HG03108 (cell line): ENCODE data around the gene TNNI3.
"Not testable (repeated sequence)": the region's sequence is repeated elsewhere in the genome, so short reads cannot be mapped to it uniquely, and the experiment has no call there.

Experiments
- ATAC-seq: cut with Tn5 transposase; IDR thresholded peaks from one replicate; pipeline ENCODE4 v1.9.1; 2021; ENCODE audit warnings: moderate library complexity; ENCODE audit not compliant: unreplicated experiment

The TNNI3 gene

DNA sequence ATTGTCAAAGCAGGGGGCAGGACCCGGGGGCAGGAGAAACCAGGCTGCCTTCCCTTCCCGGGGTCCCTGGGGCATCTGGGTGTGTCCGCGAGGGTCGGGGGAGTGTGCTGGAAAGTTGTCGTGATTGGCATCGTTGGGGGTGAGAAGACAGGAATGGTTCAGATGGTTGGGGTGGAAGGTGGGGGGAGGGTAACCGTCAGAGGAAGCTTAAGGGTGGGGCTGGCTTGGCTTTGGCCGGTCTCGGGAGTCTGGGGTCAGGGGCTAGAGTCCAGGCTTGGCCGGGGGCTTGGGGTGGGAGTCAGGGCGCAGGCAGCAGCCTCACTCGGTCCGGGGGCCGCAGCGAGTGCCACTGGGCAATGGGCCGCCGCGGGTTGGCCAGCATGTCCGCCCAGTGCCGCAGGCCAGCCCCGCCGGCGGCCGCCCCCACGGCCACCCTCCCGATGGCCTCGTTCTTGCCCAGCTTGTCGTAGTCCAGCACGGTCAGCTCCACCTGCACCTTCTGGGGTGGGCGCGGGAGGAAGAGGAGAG, 15.7 kb upstream of the TNNI3 start:
- no peak for ATAC-seq

GRCh38 chr19:55172741-55173140, 15.2 kb upstream of the TNNI3 start:
- no peak for ATAC-seq

DNA sequence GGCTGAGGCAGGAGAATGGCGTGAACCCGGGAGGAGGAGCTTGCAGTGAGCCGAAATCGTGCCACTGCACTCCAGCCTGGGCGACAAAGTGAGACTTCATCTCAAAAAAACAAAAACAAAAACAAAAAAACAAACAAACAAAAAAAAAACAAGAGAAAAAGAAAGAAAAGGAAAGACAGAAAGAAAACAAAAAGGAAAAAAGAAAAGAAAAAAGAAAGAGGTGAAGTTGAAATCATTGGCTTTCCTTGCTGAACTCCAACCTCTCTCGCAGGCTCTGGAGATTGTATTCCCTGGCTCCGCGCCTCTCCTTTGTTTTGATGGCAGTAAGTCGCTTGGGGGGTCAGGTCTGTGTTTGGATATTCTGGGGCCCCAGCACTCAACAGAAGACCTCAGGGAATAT, 14.8 kb upstream of the TNNI3 start:
- ATAC-seq, result not testable (repeated sequence)

DNA sequence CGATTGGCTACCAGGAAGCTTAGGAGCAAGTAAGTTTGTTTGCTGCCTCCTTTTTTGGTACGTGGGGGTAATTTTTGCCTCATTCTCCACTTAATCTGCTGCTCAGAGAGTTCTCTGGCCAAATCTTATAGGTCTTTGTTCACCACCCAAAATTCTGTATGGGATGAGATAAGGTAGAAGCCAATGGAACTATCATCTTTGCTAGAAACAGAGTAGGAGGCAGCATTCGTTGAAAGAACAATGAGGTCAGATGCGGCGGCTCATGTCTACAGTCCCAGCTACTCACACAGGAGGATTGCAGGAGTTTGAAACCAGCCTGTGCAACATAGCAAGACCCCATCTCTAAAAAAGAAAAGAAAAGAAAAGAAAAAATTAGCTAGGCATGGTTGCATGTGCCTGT, 13.9 kb upstream of the TNNI3 start:
- no peak for ATAC-seq

GRCh38 chr19:55169136-55169535, 11.6 kb upstream of the TNNI3 start:
- ATAC-seq, result no peak

- peak; percentile 73 for ATAC-seq
Measured at GRCh38 chr19:55166530-55167268, 9.2 kb upstream of the TNNI3 start, which contains the start of gene DNAAF3. Gene DNAAF3, minus strand, starts transcription at chr19:55166613. Its CDS starts 200 bp downstream, at chr19:55166413.

GRCh38 chr19:55165952-55166529, 8.5 kb upstream of the TNNI3 start:
- ATAC-seq, result no peak

- ATAC-seq, result no peak
Measured at GRCh38 chr19:55161571-55162322, 4.2 kb upstream of the TNNI3 start.

GRCh38 chr19:55160986-55161365, 3.4 kb upstream of the TNNI3 start:
- ATAC-seq, result no peak

GRCh38 chr19:55160128-55160985, 2.8 kb upstream of the TNNI3 start:
- peak; percentile 56 for ATAC-seq

DNA sequence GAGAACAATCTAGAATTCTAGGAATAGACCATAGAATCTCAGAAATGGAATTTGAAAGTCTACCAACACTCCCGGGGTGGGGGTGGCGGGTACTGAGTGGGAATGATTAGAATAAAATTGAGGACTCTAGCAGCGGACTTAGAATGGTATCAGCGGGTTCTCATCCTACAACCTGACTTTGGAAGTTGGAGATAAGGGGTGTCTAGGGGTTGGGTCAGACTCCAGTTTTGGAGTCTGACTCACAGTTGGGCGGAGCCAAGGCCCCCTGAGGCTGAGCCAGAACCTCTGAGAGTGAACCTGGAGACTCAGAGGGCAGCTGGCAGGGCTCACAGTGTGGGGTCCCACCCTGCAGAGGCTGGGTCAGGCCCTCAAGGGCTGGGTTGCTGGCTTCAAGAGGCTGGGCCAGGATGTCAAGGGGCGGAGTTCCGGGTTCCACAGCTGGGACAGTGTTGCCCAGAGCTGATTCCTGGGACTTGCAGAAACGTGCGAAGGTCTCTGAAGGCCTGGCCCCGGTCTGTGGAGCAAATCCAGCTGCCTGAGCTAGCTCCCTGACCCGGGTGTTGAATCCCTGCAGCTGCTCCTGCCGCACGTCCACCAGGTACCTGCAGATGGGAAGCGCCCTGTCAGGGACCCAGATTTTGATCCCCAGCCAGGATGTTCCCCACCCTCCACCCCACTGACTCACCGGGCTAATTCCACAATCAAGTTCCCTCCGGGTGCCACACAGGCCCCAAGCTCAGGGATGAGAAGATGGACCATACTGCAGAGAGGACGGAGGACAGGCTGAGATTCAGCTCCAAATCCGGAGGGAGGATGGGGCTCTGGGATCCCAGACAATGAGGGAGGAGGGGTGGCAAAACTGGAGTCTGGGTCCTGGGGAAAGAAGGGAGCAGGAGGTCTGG, 1.6 kb upstream of the TNNI3 start:
- ATAC-seq, result no peak

DNA sequence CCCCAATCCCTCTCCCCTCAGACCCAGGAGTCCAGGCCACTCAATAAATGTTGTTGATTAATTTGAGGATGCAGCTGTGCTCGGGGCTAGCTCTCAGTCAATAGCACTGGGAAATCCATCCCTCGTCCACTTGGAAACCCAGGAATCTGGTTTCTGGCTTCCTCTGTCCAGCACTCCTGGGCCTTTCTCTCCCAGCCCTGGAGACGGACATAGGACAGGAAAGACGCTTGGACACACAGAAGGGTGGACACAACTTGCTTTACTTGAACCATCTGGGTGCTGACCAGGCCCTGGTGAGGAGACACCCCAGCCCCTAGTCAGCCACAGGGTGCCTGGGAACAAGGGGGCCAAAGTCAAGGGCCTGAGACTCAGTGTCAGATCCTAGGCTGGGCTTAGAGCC, 891 bp upstream of the TNNI3 start:
- no peak for ATAC-seq

DNA sequence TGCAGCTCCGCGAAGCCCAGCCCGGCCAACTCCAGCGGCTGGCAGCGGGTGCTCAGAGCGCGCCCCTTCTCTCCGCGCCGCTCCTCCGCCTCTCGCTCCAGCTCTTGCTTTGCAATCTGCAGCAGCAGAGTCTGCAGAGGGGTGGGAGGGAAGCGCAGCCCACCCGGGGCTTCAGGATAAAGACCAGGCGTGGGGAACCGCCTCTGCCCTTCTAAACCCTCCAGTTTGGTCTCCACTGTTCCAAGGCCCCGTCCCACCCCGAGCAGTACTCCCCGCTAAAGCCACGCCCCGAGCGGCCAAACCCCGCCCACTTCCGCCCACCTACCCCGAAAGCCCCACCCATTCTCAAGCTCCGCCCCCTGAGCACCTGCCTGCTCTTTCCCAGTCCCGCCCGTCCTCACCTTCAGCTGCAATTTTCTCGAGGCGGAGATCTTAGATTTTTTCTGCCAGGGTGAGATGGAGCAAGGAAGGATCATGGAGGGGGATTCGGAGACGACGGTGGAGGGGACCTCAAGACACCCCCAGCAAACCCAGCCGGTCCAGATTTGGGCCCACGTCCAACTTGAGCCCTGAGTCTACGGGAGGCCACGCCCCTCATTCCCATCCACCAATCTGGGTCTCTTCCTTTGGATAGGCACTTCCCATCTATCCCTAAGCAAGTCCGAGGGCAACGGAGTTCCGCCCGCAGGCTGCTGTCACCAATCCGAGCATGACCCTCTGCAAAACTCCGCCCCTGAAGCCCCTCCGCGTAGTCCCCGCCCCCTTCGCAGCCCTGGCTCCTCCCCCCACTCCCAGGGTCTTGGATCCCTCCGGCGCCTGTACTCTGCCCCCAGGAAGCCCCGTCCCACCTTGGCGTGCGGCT, 1.1 kb downstream of the TNNI3 start:
- no peak for ATAC-seq

DNA sequence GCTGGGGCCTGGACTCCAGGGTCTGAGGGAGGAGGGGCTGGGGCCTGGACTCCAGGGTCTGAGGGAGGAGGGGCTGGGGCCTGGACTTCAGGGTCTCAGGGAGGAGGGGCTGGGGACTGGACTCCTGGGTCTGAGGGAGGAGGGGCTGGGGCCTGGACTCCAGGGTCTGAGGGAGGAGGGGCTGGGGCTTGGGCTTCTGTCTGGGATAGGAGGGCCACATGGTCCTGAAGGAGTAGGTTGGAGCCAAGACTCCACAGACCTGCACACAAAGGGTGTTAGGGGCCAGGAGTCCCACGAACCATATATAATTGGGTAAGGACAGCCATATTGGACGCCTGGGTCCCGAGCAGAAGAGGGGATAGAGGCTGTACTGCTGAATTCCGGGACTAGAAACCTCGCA, 1.7 kb downstream of the TNNI3 start:
- ATAC-seq, result not testable (repeated sequence)

- ATAC-seq, result no peak
Measured at GRCh38 chr19:55153652-55154264, 3.8 kb downstream of the TNNI3 start.

GRCh38 chr19:55152017-55152416, 5.5 kb downstream of the TNNI3 start:
- ATAC-seq, result no peak

- no peak for ATAC-seq
Measured at GRCh38 chr19:55149078-55150003, 8.2 kb downstream of the TNNI3 start, which contains the start of gene TNNT1. Gene TNNT1, minus strand, starts transcription at chr19:55149206. Its CDS starts 2,049 bp downstream, at chr19:55147157.
